OCI-LY3 (cell line): Measurements from ENCODE around the gene ABCF2.

ENCODE experiments used
- H2AFZ ChIP-seq: fragments of 200-600, 300-600 bp; shearing (Covaris generic); 2 replicates; pipeline ENCODE4 v1.6.0; 2014; ENCODE audit warnings: antibody characterized with exemption, low read depth, low read length
- H3K27ac ChIP-seq: fragments of 200-600, 300-600 bp; sonication (generic); 2 replicates; pipeline ENCODE4 v1.5.1; 2014; ENCODE audit warnings: mild to moderate bottlenecking, low read length, moderate library complexity, mixed read lengths
- H3K27me3 ChIP-seq: fragments of 200-600, 300-600 bp; sonication (generic); 2 replicates; pipeline ENCODE4 v1.6.1; 2014; ENCODE audit warnings: low read depth, low read length, mixed read lengths
- H3K36me3 ChIP-seq: fragments of 200-600, 300-600 bp; sonication (generic); replicated peaks from 2 replicates; pipeline ENCODE3; 2014; ENCODE audit warnings: low read depth, low read length, mixed read lengths
- H3K4me1 ChIP-seq: fragments of 300-600, 200-600 bp; sonication (generic); 2 replicates; pipeline ENCODE4 v1.6.1; 2014; ENCODE audit warnings: low read length, mixed read lengths
- H3K4me2 ChIP-seq: fragments of 200-600, 300-600 bp; sonication (generic); 2 replicates; pipeline ENCODE4 v1.6.1; 2014; ENCODE audit warnings: low read length, mixed read lengths
- H3K4me3 ChIP-seq: fragments of 300-600, 200-600 bp; sonication (generic); 2 replicates; pipeline ENCODE4 v1.5.1; 2014; ENCODE audit warnings: antibody characterized with exemption, mild to moderate bottlenecking, low read length, moderate library complexity
- H3K79me2 ChIP-seq: fragments of 300-600, 200-600 bp; shearing (Covaris generic); 2 replicates; pipeline ENCODE4 v1.6.1; 2014; ENCODE audit warnings: mild to moderate bottlenecking, low read length, mixed read lengths
- H3K9ac ChIP-seq: fragments of 300-600, 200-600 bp; shearing (Covaris generic); 2 replicates; pipeline ENCODE4 v1.6.0; 2014; ENCODE audit warnings: mild to moderate bottlenecking, low read length, moderate library complexity
- H3K9me3 ChIP-seq: fragments of 200-600, 300-600 bp; shearing (Covaris generic); 2 replicates; pipeline ENCODE4 v1.6.1; 2014; ENCODE audit warnings: low read length, mixed read lengths; ENCODE audit not compliant: insufficient read depth
- H4K20me1 ChIP-seq: fragments of 200-600, 300-600 bp; sonication (generic); 2 replicates; pipeline ENCODE4 v1.6.1; 2016; ENCODE audit warnings: low read length, mixed read lengths; ENCODE audit not compliant: insufficient read depth
- EZH2phosphoT487 ChIP-seq: fragments of 200-600 bp; shearing (Covaris generic); IDR thresholded peaks from 2 replicates; pipeline ENCODE4 v1.6.1; 2018; ENCODE audit warnings: antibody characterized with exemption, mixed run types, low read depth
- TF ChIP-seq, protein P1 (sequence below): fragments of 200-600, 300-600 bp; sonication (generic); IDR thresholded peaks from 2 replicates; pipeline ENCODE4 v1.5.1; 2014; ENCODE audit warnings: antibody characterized with exemption, low read length, low read depth

ABCF2 gene

DNA sequence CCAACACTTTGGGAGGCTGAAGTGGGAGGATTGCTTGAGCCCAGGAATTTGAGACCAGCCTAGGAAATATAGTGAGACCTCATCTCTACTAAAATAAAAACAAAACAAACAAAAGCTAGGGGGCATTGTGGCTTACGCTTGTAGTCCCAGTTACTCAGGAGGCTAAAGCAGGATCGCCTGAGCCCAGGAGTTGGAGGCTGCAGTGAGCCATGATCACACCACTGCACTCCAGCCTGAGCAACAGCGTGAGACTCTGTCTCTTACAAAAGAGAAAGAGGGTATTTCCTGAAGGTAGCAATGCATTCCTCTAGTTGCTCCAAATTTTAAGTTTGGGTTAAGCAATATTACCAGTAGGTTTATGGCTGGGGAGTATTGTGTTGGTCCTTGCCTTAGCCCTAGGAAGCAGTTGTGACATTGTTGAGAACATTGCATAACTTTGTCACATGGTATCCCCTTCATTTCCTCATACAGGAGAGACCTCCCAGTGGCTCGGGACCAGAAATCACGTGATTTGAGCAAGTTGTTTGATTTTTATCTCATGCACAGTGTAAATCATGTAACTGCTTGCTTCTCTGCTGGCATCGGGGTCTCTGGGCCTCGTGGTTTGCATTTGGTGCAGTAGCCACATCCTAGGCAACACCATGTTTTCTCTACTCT lies 44.8 kb upstream of the ABCF2 start:
- H3K36me3 ChIP-seq = no peaks in the 10 kb centered on the region
- H3K79me2 ChIP-seq = no peaks in the 10 kb centered on the region
- peaks cover 32% of the 10 kb centered on the region for H3K4me1 ChIP-seq
- no peaks in the 10 kb centered on the region for H4K20me1 ChIP-seq
- H3K27ac ChIP-seq = no peak overlapping the region
- no peak for TF ChIP-seq EZH2phosphoT487
- TF ChIP-seq, protein P1, sequence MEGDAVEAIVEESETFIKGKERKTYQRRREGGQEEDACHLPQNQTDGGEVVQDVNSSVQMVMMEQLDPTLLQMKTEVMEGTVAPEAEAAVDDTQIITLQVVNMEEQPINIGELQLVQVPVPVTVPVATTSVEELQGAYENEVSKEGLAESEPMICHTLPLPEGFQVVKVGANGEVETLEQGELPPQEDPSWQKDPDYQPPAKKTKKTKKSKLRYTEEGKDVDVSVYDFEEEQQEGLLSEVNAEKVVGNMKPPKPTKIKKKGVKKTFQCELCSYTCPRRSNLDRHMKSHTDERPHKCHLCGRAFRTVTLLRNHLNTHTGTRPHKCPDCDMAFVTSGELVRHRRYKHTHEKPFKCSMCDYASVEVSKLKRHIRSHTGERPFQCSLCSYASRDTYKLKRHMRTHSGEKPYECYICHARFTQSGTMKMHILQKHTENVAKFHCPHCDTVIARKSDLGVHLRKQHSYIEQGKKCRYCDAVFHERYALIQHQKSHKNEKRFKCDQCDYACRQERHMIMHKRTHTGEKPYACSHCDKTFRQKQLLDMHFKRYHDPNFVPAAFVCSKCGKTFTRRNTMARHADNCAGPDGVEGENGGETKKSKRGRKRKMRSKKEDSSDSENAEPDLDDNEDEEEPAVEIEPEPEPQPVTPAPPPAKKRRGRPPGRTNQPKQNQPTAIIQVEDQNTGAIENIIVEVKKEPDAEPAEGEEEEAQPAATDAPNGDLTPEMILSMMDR = peak; percentile 23
- H3K9me3 ChIP-seq = no peaks in the 10 kb centered on the region
- no peak overlapping the region for H3K4me3 ChIP-seq
- H3K9ac ChIP-seq = no peak overlapping the region
- H2AFZ ChIP-seq = no peak overlapping the region
- H3K27me3 ChIP-seq = peaks cover 13% of the 10 kb centered on the region; the same call in 1 of the 2 replicates
- H3K4me2 ChIP-seq = no peak overlapping the region

DNA sequence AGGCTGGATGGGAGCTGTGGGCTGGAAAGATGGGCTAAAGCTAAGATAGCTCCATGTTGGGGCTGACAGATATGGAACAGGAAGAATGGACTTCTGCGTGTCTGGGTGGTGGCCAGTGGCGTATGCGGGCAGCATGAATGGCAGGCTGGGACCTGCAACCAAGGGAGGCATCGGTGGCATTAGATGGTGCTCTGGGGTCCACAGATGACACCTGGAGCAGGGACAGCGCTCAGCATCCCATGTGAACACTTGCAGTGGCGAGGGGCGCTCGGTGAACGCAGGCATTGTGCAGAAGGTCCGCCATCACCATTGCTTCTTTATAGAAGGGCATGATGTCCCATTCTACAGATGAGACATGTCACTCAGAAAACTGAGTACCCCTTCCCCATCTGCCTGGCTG lies 42.5 kb upstream of the ABCF2 start:
- Histone ChIP-seq H3K4me1 (peaks cover 28% of the 10 kb centered on the region), H3K79me2 (no peaks in the 10 kb centered on the region), H3K36me3 (no peaks in the 10 kb centered on the region), H2AFZ (no peak overlapping the region), H3K27ac (no peak overlapping the region), H3K9me3 (no peaks in the 10 kb centered on the region), H4K20me1 (no peaks in the 10 kb centered on the region), H3K4me3 (no peak overlapping the region), H3K4me2 (no peak overlapping the region), H3K27me3 (no peaks in the 10 kb centered on the region), H3K9ac (no peak overlapping the region)
- TF ChIP-seq, protein P1 = no peak
- no peak for TF ChIP-seq EZH2phosphoT487

DNA sequence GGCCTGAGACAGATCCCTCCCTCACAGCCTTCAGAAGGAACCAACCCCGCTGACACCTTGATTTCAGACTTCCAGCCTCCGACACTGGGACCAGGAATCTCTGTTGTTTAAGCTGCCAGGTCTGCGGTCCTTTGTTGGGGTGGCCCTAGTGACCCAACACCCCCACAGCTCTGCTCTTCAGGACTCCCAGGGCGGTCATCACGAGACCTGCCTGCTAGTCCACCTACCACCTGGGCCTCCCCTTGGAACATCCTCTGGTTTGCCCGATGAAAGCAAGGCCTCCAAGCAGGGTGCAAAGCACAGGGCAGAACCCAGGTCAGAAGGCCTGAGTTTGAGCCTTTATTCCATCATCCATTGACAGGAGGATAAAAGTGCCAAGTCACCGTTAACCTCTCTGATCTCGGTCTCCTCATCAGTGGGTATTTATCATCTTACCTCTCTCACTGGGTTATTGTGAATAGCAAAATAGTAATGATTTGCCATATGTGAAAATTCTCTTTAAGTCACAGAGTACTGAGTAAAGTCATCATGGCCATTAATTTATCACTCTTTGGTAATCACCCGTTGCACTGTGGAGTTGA lies 38.4 kb upstream of the ABCF2 start:
- H3K79me2 ChIP-seq = no peaks in the 10 kb centered on the region
- H3K9me3 ChIP-seq = no peaks in the 10 kb centered on the region
- no peaks in the 10 kb centered on the region for H4K20me1 ChIP-seq
- no peak overlapping the region for H3K9ac ChIP-seq
- no peak overlapping the region for H2AFZ ChIP-seq
- peaks cover 19% of the 10 kb centered on the region for H3K27me3 ChIP-seq
- H3K4me2 ChIP-seq = no peak overlapping the region
- H3K27ac ChIP-seq = no peak overlapping the region
- TF ChIP-seq, protein P1 = no peak
- no peak for TF ChIP-seq EZH2phosphoT487
- peaks cover 15% of the 10 kb centered on the region for H3K4me1 ChIP-seq
- H3K4me3 ChIP-seq = no peak overlapping the region
- no peaks in the 10 kb centered on the region for H3K36me3 ChIP-seq

DNA sequence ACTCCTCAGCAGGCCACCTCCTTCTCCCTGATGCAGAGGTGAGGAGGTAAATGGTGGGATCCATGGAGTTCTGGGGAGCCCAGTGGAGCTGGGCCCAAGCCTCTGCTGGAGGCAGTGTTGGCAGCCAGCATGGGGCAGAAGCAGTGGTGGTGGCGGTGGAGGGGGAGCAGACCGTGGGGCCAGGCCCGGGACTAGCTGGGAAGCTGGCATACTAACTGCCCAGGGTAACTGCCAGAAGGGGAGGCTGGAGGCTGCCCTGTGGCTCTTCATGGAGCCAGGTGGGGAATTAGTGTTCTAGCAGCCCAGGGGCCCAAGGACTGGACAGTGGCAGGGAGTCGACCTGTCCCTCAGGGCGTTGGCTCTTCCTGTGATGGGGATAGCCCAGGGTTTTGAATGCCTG lies 37.6 kb upstream of the ABCF2 start:
- H3K9me3 ChIP-seq = no peaks in the 10 kb centered on the region
- no peak overlapping the region for H3K9ac ChIP-seq
- H2AFZ ChIP-seq = no peak overlapping the region
- no peaks in the 10 kb centered on the region for H3K36me3 ChIP-seq
- no peak overlapping the region for H3K27ac ChIP-seq
- H3K79me2 ChIP-seq = no peaks in the 10 kb centered on the region
- no peak overlapping the region for H3K4me3 ChIP-seq
- H3K27me3 ChIP-seq = peaks cover 26% of the 10 kb centered on the region
- no peak overlapping the region for H3K4me2 ChIP-seq
- peaks cover 15% of the 10 kb centered on the region for H3K4me1 ChIP-seq
- H4K20me1 ChIP-seq = no peaks in the 10 kb centered on the region
- TF ChIP-seq, protein P1 = no peak
- TF ChIP-seq EZH2phosphoT487 = no peak
